ENCODE data around the gene PRKAG3.
A peak's percentile ranks its signal among the peaks of the same experiment; 100 is the strongest.
"Not testable (repeated sequence)": the region's sequence is repeated elsewhere in the genome, so short reads cannot be mapped to it uniquely, and the experiment has no call there.

PRKAG3 gene

DNA sequence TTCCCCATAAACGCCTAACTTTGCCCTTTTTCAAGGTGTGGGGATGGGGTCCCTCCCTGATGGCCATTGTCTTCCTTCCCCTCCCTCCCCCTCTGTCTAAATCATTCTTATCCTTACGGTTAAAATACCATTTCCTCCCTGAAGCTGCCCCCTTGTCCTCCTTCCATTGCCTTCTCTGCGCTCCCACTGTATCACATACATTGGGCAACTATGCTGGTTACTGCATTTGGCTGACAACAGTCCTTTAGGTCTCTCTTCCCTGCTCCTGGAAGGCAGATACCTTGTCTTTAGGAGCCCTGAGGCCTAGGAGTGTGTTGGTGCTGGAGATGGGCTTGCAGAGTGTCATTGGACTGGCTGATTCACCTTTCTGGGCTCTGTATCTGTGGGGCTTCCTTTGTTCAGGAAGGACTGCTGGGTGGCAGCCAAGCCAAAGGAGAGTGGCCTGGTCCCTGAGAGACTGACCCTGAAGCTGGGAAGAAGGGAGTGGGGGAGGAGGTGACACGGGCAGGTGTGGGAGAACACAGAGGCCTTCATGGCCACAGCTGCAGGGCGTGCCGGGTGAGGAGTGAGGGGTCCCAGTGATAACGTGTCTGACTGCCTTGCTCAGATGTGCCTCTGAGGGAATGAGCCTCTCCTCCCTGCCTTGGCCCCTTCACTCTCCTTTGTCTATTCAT lies 30.2 kb upstream of the PRKAG3 start:
- no peak for DNase-seq

- DNase-seq: no peak
Observed at GRCh38 chr2:218860950-218861381, 29.4 kb upstream of the PRKAG3 start.

DNA sequence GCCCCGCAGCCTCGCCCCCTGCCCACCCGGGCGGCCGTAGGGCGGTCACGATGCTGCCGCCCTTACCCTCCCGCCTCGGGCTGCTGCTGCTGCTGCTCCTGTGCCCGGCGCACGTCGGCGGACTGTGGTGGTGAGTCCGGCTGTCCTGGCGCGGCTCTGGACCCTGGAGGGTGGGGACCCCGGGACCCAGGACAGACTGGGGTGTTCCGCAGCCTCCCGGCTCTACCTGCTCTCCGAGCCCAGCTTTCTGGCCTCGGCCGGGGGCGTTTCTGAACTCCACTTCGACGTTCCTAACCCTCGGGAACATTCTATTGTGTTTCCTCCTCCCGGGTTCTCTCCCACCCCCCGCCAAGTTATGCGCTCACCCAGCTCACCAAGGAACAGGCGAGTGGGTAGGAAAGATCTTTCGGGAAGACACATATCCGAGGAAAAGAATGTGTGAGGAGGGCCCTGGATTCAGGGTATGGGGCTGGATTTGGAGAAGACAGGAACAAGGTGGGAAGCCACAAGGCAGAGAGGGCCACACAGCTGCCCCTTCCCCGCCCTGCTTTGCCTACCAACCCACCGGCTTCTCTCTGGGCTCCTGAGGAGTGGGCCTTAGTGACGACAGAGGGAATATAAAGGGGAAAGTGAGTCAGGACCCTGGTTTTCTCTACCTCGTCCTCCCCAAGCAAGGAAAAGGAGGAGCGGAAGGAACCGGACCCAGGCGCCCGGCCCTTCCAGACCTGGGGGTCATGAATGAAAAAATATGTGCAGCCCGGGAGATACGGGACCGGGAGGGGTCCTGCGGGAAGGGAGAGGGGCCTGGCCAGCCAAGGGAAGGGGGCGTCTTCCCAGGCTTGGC lies 28.6 kb upstream of the PRKAG3 start:
- no peak for DNase-seq

DNA sequence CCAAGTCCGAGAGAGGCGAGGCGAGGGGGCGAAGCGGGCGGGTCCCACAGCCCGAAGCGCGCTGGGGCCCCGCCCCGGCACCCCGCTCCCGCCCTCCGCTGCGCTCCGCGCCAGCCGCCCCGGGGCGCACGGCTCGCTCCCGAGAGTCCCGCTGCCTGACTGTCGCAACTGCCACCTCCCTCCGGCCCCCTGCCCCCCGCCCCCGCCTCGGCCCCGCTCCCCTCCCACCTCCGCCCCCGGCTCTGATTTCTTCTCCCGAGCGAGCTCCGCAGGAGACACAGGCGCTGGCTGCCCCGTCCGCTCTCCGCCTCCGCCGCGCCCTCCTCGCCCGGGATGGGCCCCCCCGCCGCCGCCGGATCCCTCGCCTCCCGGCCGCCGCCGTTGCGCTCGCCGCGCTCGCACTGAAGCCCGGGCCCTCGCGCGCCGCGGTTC lies 28.0 kb upstream of the PRKAG3 start, which contains the start of gene WNT6:
WNT6 (plus strand) TSS at position 250 of the 432 bp plus-strand sequence. CDS start 233 bp downstream, outside the sequence.
- no peak for DNase-seq

- no peak for DNase-seq
Observed at GRCh38 chr2:218858671-218859555, 27.3 kb upstream of the PRKAG3 start.

DNA sequence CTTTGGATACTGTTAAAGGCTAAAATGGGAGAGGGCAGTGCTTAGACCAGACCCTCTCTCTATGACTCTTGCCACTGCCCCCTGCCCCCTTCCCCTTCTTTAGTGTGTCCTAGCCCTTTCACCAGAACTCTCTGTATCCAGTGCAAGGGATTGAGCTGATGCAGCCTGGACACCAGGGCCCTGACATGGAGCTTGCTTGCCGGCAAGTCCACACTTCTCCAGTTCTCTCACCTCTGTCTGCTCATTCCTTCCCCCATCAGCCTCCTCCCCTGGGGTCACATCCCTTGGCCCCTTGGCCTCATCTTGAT lies 26.5 kb upstream of the PRKAG3 start:
- DNase-seq: no peak

DNA sequence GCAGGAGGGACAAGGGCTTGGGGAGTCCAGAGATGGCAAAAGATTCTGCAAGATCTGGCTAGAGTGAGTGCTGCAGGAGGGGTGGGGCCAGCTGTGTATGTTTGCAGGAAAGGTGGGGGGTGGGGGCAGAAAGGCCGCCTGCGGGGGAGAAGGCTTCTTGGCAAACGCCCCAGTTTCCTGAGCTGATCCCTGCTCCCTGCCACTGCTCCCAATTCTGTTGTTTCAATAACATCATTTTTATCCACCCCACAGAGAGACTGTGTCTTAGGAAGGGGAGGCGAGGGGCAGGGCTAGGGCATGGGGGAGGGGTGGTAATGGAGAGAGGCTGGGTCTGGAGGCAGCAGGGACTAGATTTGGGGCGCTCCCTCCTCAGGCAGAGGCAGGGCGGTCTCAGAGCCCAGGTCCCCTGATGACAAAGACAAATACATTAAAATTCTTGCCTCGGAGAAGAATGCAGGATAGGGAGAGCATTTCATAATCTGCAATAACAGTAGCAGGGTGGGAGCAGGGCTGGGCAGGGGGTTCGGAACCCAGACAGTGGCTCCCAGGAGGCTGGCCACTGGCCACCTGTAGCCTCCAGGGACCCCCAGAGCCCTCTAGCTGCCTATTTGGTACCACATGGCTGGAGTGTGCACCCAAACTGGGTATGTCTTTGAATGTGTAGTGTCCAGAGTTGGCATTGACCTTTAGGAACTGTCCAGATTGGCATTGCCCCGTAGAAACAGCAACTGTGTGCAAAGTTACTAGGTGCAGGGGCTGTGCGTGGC lies 26.0 kb upstream of the PRKAG3 start:
- no peak for DNase-seq

GRCh38 chr2:218856896-218857243 lies 25.3 kb upstream of the PRKAG3 start:
- no peak for DNase-seq

DNA sequence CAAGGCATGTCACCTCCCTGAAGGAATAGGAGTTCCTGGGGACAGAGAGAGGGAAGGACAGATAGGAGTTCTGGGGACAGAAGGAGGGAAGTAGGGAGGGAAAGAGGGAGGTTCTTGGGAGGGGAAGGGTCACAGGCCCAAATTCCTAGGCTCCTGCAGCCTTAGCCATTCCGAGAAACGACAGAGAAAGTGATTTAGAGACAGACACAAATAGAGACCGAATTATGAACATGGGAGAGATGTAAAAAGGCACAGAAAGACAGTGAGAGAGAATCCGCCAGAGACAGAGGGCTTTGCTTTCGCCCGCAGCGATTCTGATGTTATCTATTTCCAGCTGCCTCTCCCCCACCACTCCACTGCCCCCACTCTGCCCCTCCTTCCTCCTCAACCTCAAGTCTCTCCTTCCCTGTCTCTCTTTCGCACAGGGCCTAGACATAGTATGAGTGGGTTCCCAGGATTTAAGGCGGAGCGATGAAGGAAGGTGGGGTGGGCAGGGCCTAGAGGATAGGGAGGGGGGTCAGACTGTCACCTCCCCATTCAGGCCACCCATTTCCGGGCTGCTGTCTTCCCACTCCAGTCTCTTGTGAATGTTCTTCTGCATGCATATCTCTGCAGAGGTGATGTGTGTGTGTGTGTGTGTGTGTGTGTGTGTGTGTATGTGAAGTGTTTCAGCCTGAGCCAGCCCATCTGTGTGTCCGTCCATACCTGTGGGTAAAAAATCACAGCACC lies 24.7 kb upstream of the PRKAG3 start:
- no peak for DNase-seq

DNA sequence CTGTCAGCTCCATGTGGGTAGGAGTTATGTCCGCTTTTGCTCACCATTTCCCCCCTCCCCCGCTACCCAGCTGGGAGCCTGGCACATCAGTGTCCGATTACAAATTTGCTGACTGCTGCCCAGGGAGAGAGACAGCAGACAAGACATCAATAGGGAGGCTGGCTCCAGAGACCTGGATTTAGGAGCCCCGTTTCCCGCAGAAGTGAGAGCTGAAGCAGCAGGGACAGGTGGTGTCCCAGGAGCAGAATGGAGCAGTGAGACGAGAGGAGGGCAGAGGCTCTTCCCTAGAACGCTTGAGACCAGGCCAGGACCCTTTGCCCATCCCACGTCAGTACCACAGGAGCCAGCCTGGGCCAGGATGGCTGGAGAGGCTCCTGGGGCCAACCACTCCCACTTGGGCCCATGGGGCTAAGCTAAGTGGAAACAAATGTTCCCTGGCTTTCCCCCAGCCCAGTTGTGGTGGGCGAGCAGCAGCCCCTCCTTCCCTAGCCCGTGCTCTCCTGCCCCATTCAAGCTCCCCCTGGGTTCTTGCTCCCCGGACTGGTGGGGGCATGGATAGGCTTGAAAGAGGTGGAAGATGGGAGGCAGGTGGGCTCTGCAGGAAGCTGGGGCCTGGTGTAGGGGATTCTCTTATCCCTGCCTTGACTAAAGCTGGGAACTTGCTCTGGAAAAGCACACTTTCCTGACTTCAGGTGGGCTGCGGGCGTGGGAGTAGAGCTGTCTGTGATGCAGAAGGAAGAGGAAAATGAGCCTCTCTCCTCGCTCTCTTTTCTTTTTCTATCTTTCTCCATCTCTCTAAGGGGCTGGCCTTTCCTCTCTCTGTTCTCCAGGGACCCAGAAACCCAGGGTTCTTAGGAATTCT lies 23.9 kb upstream of the PRKAG3 start:
- no peak for DNase-seq

DNA sequence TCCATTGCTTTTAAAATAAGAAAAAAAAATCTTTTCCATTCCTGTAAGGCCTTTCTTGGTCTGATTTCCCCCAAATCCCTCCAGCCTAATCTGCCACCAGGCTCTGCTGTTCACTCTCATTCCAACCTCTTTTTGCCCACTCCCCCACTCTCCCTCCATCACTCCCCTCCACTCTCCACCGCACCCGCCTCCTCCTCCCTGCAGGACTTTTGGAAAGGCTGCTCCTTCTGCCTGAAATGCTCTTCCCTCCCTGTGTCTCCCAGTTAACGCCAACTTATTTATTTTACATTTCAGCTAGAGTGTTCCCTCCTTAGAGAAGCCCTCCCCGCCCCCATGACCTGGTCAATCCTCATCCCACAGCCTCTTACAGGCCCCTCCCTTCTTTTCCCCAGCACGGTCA lies 23.3 kb upstream of the PRKAG3 start:
- no peak for DNase-seq

DNA sequence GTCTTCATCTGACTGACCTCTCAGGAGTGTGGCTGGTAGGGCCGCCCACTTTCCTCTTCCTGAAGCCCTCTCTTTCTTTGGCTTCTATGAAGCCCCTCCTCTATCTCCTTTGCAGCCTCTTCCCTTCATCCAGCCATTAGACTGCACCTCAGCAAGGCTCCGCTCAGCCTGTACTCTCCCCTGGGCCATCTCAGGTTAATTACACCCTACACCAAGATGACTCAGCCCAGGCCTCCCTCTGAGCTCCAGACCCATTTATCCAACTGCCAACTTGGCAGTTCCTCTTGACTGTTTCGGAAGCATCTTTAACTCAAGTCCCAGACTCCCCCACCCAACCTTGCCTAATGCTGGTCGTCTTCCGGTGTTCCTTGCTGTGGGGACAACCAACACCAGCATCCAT lies 22.2 kb upstream of the PRKAG3 start:
- no peak for DNase-seq

DNA sequence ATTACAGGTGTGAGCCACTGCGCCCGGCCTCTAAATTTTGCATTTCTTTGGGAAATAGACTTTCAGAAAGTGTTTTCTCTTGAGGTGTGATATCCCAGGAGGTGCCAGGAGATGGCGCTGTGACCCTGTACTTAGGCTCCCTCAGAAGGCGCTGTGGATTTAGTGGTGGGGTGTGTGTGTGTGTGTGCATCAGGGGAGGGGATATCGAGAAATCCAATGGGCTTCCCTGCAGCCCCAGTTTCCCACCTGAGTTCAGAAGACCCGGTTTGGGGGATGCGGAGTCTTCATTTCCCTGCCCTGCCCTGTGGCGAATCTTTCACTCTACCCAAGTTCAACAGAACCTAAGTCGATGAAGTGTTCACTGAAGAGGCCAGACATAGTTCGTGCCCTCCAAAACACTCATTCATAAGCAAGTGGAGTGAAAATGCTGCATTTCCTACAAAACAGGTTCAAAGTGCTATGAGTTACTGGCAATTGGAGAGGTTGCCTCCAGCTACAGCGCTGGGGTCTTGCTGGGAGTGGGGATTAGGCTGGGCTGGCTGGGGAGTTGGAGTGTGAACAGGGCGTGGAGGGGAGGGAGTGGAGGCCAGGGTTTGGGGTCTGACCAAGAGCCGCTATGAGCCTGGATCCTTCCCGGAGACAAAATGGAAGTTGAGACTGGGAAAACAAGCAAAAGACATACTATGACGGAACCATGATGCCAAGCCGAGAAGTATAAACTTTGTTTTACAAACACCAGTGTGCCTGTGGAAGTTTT lies 21.5 kb upstream of the PRKAG3 start:
- DNase-seq: peak; percentile 11

DNA sequence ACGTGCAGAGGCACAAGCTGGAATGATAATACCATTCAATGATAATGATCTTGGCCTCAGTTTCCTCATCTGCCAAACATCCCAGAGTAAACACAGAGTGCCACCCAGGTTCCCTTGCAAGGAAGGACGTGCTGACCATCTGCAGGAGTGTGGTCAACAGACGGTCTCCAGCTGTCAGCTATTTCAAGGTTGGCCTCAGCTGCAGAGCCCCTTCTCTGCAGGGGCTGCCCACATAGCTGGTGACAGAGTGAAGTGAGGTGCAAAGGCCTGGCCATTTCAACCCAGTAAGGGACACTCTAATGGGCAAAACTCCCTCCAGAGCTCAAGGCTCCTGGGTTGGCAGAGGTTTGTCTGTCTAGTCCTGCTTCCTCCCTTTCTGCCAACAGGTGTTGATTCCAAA lies 19.7 kb upstream of the PRKAG3 start:
- DNase-seq: no peak

GRCh38 chr2:218850796-218851195 lies 19.2 kb upstream of the PRKAG3 start:
- no peak for DNase-seq

GRCh38 chr2:218849721-218850120 lies 18.1 kb upstream of the PRKAG3 start:
- DNase-seq: no peak

DNA sequence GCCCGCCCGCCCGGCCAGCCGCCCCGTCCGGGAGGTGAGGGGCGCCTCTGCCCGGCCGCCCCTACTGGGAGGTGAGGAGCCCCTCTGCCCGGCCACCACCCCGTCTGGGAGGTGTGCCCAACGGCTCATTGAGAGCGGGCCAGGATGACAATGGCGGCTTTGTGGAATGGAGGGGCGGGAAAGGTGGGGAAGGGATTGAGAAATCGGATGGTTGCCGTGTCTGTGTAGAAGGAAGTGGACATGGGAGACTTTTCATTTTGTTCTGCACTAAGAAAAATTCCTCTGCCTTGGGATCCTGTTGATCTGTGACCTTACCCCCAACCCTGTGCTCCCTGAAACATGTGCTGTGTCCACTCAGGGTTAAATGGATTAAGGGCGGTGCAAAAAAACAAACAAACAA lies 15.4 kb upstream of the PRKAG3 start:
- DNase-seq: not testable (repeated sequence)

GRCh38 chr2:218844334-218844733 lies 12.7 kb upstream of the PRKAG3 start:
- DNase-seq: not testable (repeated sequence)

DNA sequence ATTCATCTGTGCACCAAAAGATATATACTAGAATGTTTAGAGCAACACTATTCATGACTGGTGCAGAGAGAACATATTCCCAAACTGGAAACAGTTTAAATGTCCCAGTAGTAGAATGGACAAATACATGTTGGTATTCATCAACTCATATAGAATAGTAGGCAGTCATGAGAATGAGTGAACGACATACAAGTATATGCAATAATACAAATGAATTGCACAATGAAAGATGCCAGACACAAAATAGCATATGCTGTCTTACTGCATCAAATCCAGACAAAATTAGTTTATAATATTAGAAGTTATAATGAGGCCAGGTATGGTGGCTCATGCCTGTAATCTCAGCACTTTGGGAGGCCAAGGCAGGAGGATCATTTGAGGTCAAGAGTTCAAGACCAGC lies 8.3 kb upstream of the PRKAG3 start:
- no peak for DNase-seq

DNA sequence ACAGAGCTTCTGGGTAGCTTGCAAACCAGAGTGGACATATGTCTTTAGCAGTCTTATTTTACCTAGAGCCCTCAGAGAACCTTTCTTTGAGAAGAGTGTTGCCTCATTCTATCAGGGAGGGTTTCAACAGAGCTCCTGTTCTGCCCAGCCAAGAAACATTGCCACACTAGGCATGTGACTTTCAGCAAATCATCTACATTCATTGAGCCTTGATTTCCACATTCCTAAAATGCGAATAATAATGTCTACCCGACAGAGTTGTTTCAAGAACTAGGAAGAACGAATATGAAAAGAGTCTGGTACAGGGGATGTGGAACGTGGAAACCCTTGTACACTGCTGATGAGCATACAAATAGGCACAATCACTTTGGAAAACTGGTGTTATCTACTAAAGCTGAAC lies 7.8 kb upstream of the PRKAG3 start:
- DNase-seq: no peak

Data from NK-92 treated with Interleukin-12 subunit alpha and Interleukin-12 subunit beta, amount 100 ng/mL, for 24 hours (cell line).